Heart left ventricle (tissue), 16 donors: ENCODE results near the gene GOLGA1. TPM values are rescaled to one million over a fixed set of nuclear protein-coding genes. Genes with fewer than 3 reads are reported as not detected.

Source experiments
- ATAC-seq, 4 donors: fragments of 200-7000 bp; cut with Tn5 transposase; one replicate each; pipeline ENCODE4 v1.9.1; 2020 to 2022; ENCODE audit warnings: moderate library complexity in 4 of 4, mild to moderate bottlenecking in 3 of 4, moderate number of reproducible peaks in 1 of 4
- DNase-seq, 5 donors: peaks; one replicate each; pipeline ENCODE4 v3.0.0-alpha.2; 2020
- H3K27ac ChIP-seq, 12 donors: fragments of 200-600 bp; sonication (generic) in 4 of 12; one replicate each; pipeline versions ENCODE4 v1.5.0 to v1.8.0; 2016 to 2022; ENCODE audit warnings: mild to moderate bottlenecking in 2 of 12
- H3K27me3 ChIP-seq, 9 donors: fragments of 200-600 bp; sonication (generic) in 2 of 9; one replicate each; pipeline versions ENCODE4 v1.5.1 to v1.8.0; 2016 to 2022; ENCODE audit warnings: mild to moderate bottlenecking in 3 of 9
- H3K36me3 ChIP-seq, 9 donors: fragments of 200-600 bp; sonication (generic) in 2 of 9; one replicate each; pipeline versions ENCODE4 v1.5.0 to v1.8.0; 2018 to 2022; ENCODE audit warnings: mild to moderate bottlenecking in 2 of 9
- H3K4me1 ChIP-seq, 12 donors: fragments of 200-600 bp; sonication (generic) in 4 of 12; one replicate each; pipeline versions ENCODE4 v1.5.0 to v1.8.0; 2016 to 2022; ENCODE audit warnings: mild to moderate bottlenecking in 3 of 12
- H3K4me3 ChIP-seq, 12 donors: fragments of 200-600 bp; sonication (generic) in 4 of 12; one replicate each; pipeline versions ENCODE4 v1.5.0 to v1.8.0; 2017 to 2022; ENCODE audit warnings: mild to moderate bottlenecking in 9 of 12, moderate library complexity in 4 of 12
- H3K9me3 ChIP-seq, 12 donors: fragments of 200-600 bp; sonication (generic) in 4 of 12; one replicate each; pipeline versions ENCODE4 v1.5.0 to v1.8.0; 2016 to 2022; ENCODE audit warnings: mild to moderate bottlenecking in 1 of 12
- CTCF ChIP-seq, 12 donors: fragments of 200-600 bp; sonication (generic) in 4 of 12; IDR thresholded peaks; one replicate each; pipeline versions ENCODE4 v1.5.0 to v1.8.0; 2018 to 2022; ENCODE audit warnings: antibody characterized with exemption in 12 of 12, mild to moderate bottlenecking in 5 of 12
- POLR2A ChIP-seq, 2 donors: fragments of 450-650 bp; IDR thresholded peaks; one replicate each; pipeline ENCODE4 v1.6.1; 2017; ENCODE audit warnings: antibody characterized with exemption in 2 of 2, mild to moderate bottlenecking in 2 of 2, moderate library complexity in 2 of 2
- WGBS, 4 donors: extraction: QIAGEN DNeasy Blood & Tissue Kit in 2 of 4; methylation state at CpG; one replicate each; pipeline versions ENCODE4 v1.1.5 to v1.1.7; 2013 to 2018; 5-methylcytosine and 5-hydroxymethylcytosine counted together
- intact Hi-C, 10 donors: fragments of 100-400 bp; cut with DNase I; formaldehyde crosslinking; loops; one replicate each; pipeline versions ENCODE4 v1.11.1 to v1.14.2; 2022
- polyA plus RNA-seq, 2 donors: library from polyadenylated mRNA; stranded (reverse); fragments of 200-250 nt; gene quantifications; one replicate each; pipeline ENCODE4 v1.2.3, GENCODE V29; 2013
- total RNA-seq, 9 donors: library from RNA; depleted of rRNA in 2 of 9; stranded (reverse); fragments of >200 nt in 2 of 9; fragmentation: NEBNext Ultra II Directional in 3 of 9; extraction: Animal tissue kit (Norgen Biotek cat#: 25700) in 3 of 9; gene quantifications; one replicate each; pipeline versions ENCODE4 v1.1.0 to v1.2.4, GENCODE V29; 2016 to 2023
- donor health status: ischemic (EF 13 %, LVEDD 7.1; RV severe dilation, severe dysfunction).
- donor health status: healthy with polysubstance abuse.
- donor health status: DM: no; HTN: yes; CAD: no.
- donor health status: DM: no; HTN: no; CAD: no.
- donor health status: ischemic (EF 25% LVEDD 6.9; RV normal size, moderate dysfunction).
- donor health status: ischemic (EF 25% LVEDD 5.7; RV mildly dilated, moderate dysfunction).
- donor health status: healthy.
- donor health status: DM: yes; HTN: yes; CAD: no.
- donor health status: ischemic (EF 35%, LVEDD 5.7; RV mildly dilated, moderate dysfunction).
- donor health status: nonischemic (EF 11% LVEDD 7.7; RV severe dilation, severe dysfunction).
- donor health status: DM: yes; HTN: yes; CAD: no.
- donor health status: PGD.
- donor health status: ischemic (EF 29% LVEDD 5.4; RV normal size, mild dysfunction).
- donor health status: nonischemic (EF 23%, LVEDD 6.1; RV moderate dilation, normal function).

Gene GOLGA1
- total and polyA plus RNA-seq, 11 donors: 5.8 to 22.9 (median 15.4) TPM

- intact Hi-C loops: loop anchor here in 8 of 10 donors (1.0 to 10.0 kb wide), 9 partner anchors 170 to 301 kb away; partner anchors contain the start of genes SCAI (in 7 of the 8), NR6A1 (in 2 of the 8) and PPP6C (in 1 of the 8)
- ATAC-seq (peak in 3 of 4 donors; percentile 11 to 46 (median 39)), DNase-seq (peak; percentile 46 to 80 (median 60))
- H3K27me3 ChIP-seq: no peaks in the 10 kb centered on the region
- 9 to 21% (median 14%) methylated on average over 27 to 31 of the region's 31 CpGs for WGBS, 4 donors
- H3K27ac ChIP-seq: peak overlapping the region; percentile 87 to 99 (median 96)
- TF ChIP-seq CTCF (IDR thresholded peaks at IDR 0.05): no peak
- no peak for TF ChIP-seq POLR2A (IDR thresholded peaks at IDR 0.05)
- H3K4me3 ChIP-seq: peak overlapping the region; percentile 60 to 99 (median 86)
- peaks cover 0 to 19% (median 15%) of the 10 kb centered on the region in 12 donors for H3K4me1 ChIP-seq
- H3K36me3 ChIP-seq: peaks cover 0 to 22% (median 16%) of the 10 kb centered on the region in 9 donors
- H3K9me3 ChIP-seq: no peaks in the 10 kb centered on the region
Observed at GRCh38 chr9:124941679-124942561, 1.0 kb upstream of the GOLGA1 start.

GRCh38 chr9:124940521-124940893, 376 bp downstream of the GOLGA1 start:
- H3K9me3 ChIP-seq: no peaks in the 10 kb centered on the region
- 0% methylated on average over 3 to 17 of the region's 17 CpGs for WGBS, 4 donors
- H3K4me3 ChIP-seq: peak overlapping the region; percentile 60 to 99 (median 86)
- H3K27me3 ChIP-seq: no peaks in the 10 kb centered on the region
- TF ChIP-seq POLR2A (IDR thresholded peaks at IDR 0.05): no peak
- TF ChIP-seq CTCF (IDR thresholded peaks at IDR 0.05): no peak
- H3K27ac ChIP-seq: peak overlapping the region; percentile 87 to 99 (median 96)
- DNase-seq (no peak), ATAC-seq (no peak)
- H3K36me3 ChIP-seq: peaks cover 0 to 36% (median 30%) of the 10 kb centered on the region in 9 donors
- peaks cover 0 to 19% (median 15%) of the 10 kb centered on the region in 12 donors for H3K4me1 ChIP-seq
- intact Hi-C loops: loop anchor here in 7 of 10 donors (2.0 to 10.0 kb wide), 7 partner anchors 168 to 302 kb away; partner anchors contain the start of genes SCAI (in 5 of the 7), NR6A1 (in 1 of the 7) and PPP6C (in 1 of the 7)

GRCh38 chr9:124939944-124940343, 939 bp downstream of the GOLGA1 start:
- TF ChIP-seq CTCF (IDR thresholded peaks at IDR 0.05) (no peak), POLR2A (IDR thresholded peaks at IDR 0.05) (no peak)
- Histone ChIP-seq H3K4me3 (peak overlapping the region in 11 of 12 donors; percentile 60 to 99 (median 89)), H3K4me1 (peaks cover 0 to 19% (median 15%) of the 10 kb centered on the region in 12 donors), H3K9me3 (no peaks in the 10 kb centered on the region), H3K27ac (peak overlapping the region in 10 of 12 donors; percentile 87 to 99 (median 96)), H3K27me3 (no peaks in the 10 kb centered on the region), H3K36me3 (peaks cover 0 to 42% (median 36%) of the 10 kb centered on the region in 9 donors)
- intact Hi-C loops: loop anchor here in 8 of 10 donors (2.0 to 10.0 kb wide), 7 partner anchors 168 to 303 kb away; partner anchors contain the start of genes SCAI (in 6 of the 8), NR6A1 (in 1 of the 8) and PPP6C (in 1 of the 8)
- ATAC-seq (no peak), DNase-seq (no peak)

- H3K4me1 ChIP-seq: peaks cover 0 to 2% (median 0%) of the 10 kb centered on the region in 12 donors
- H3K27me3 ChIP-seq: no peaks in the 10 kb centered on the region
- DNase-seq (no peak), ATAC-seq (no peak)
- peaks cover 0 to 98% (median 91%) of the 10 kb centered on the region in 9 donors for H3K36me3 ChIP-seq
- TF ChIP-seq POLR2A (IDR thresholded peaks at IDR 0.05): no peak
- H3K9me3 ChIP-seq: no peaks in the 10 kb centered on the region
- H3K27ac ChIP-seq: no peak overlapping the region
- no peak overlapping the region for H3K4me3 ChIP-seq
- intact Hi-C loops: no loop called here
Observed at GRCh38 chr9:124934290-124934689, 6.6 kb downstream of the GOLGA1 start.
